HepG2 (cell line): ENCODE measurements around the gene C16orf89. TPM values are rescaled to one million over a fixed set of nuclear protein-coding genes. Genes with fewer than 3 reads are reported as not detected.

ENCODE experiments used
- AHR ChIP-seq: IDR thresholded peaks from 2 replicates; pipeline ENCODE4 v1.6.1; 2018; ENCODE audit warnings: missing genetic modification reagents, missing compliant biosample characterization
- ATM ChIP-seq: fragments of 450-650 bp; IDR thresholded peaks from 2 replicates; pipeline ENCODE4 v1.7.1; 2017; ENCODE audit warnings: mild to moderate bottlenecking, borderline replicate concordance
- GATAD2A ChIP-seq: IDR thresholded peaks from 2 replicates; pipeline ENCODE4 v1.6.1; 2016
- HDAC2 ChIP-seq: sonication (generic); formaldehyde crosslinking; IDR thresholded peaks from 2 replicates; pipeline ENCODE4 v1.4.0; 2020; ENCODE audit warnings: missing genetic modification reagents
- HNRNPUL1 ChIP-seq: fragments of 200-400 bp; formaldehyde crosslinking; IDR thresholded peaks from 2 replicates; pipeline ENCODE4 v1.6.1; 2017; ENCODE audit warnings: low read depth, mild to moderate bottlenecking, low read length, moderate library complexity
- KLF12 ChIP-seq: sonication (generic); formaldehyde crosslinking; IDR thresholded peaks from 2 replicates; pipeline ENCODE4 v1.4.0; 2020; ENCODE audit warnings: missing genetic modification reagents, borderline replicate concordance
- NBN ChIP-seq: fragments of 450-650 bp; conservative IDR thresholded peaks from 2 replicates; pipeline ENCODE4 v1.6.1; 2017
- NKX3-1 ChIP-seq: sonication (generic); formaldehyde crosslinking; IDR thresholded peaks from 2 replicates; pipeline ENCODE4 v1.5.0; 2020; ENCODE audit warnings: missing genetic modification reagents
- SIX1 ChIP-seq: sonication (generic); formaldehyde crosslinking; IDR thresholded peaks from 2 replicates; pipeline ENCODE4 v1.4.0; 2020; ENCODE audit warnings: missing genetic modification reagents, borderline replicate concordance
- TCF7 ChIP-seq: sonication (generic); IDR thresholded peaks from 2 replicates; pipeline ENCODE4 v1.6.1; 2016; ENCODE audit warnings: antibody characterized with exemption, low read depth
- THAP7 ChIP-seq: sonication (generic); formaldehyde crosslinking; IDR thresholded peaks from 2 replicates; pipeline ENCODE4 v1.8.1; 2023; ENCODE audit warnings: mild to moderate bottlenecking, missing genetic modification reagents
- TRAFD1 ChIP-seq: sonication (generic); formaldehyde crosslinking; IDR thresholded peaks from 2 replicates; pipeline ENCODE4 v1.5.1; 2020; ENCODE audit warnings: missing genetic modification reagents, mild to moderate bottlenecking, borderline replicate concordance
- ZC3H4 ChIP-seq: sonication (generic); formaldehyde crosslinking; IDR thresholded peaks from 2 replicates; pipeline ENCODE4 v1.4.0; 2020; ENCODE audit warnings: missing genetic modification reagents, borderline replicate concordance
- ZEB1 ChIP-seq: IDR thresholded peaks from 2 replicates; pipeline ENCODE4 v1.6.1; 2012; ENCODE audit warnings: mild to moderate bottlenecking, low read depth, inconsistent platforms; ENCODE audit not compliant: insufficient replicate concordance
- ZFP1 ChIP-seq: IDR thresholded peaks from 2 replicates; pipeline ENCODE4 v1.6.1; 2016
- ZKSCAN8 ChIP-seq: IDR thresholded peaks from 2 replicates; pipeline ENCODE4 v1.6.1; 2016; ENCODE audit warnings: borderline replicate concordance, missing genetic modification reagents, missing compliant biosample characterization
- ZMYM2 ChIP-seq: sonication (generic); formaldehyde crosslinking; IDR thresholded peaks from 2 replicates; pipeline ENCODE4 v1.8.0; 2022; ENCODE audit warnings: mild to moderate bottlenecking, missing genetic modification reagents
- ZNF18 ChIP-seq: sonication (generic); formaldehyde crosslinking; IDR thresholded peaks from 2 replicates; pipeline ENCODE4 v1.8.0; 2022; ENCODE audit warnings: mild to moderate bottlenecking, missing genetic modification reagents; ENCODE audit not compliant: insufficient replicate concordance
- ZNF382 ChIP-seq: sonication (generic); formaldehyde crosslinking; IDR thresholded peaks from 2 replicates; pipeline ENCODE4 v1.5.0; 2020; ENCODE audit warnings: missing genetic modification reagents, mild to moderate bottlenecking, borderline replicate concordance
- ZNF430 ChIP-seq: sonication (generic); formaldehyde crosslinking; IDR thresholded peaks from 2 replicates; pipeline ENCODE4 v1.9.0; 2021; ENCODE audit warnings: mild to moderate bottlenecking, missing genetic modification reagents
- ZNF451 ChIP-seq: sonication (generic); formaldehyde crosslinking; IDR thresholded peaks from 2 replicates; pipeline ENCODE4 v1.5.0; 2020; ENCODE audit warnings: mild to moderate bottlenecking, missing genetic modification reagents
- ZNF513 ChIP-seq: sonication (generic); formaldehyde crosslinking; conservative IDR thresholded peaks from 2 replicates; pipeline ENCODE4 v1.5.0; 2020; ENCODE audit warnings: missing genetic modification reagents
- ZNF614 ChIP-seq: IDR thresholded peaks from 2 replicates; pipeline ENCODE4 v1.6.1; 2018; ENCODE audit warnings: missing biosample characterization, missing genetic modification reagents, inconsistent platforms, borderline replicate concordance
- ZNF674 ChIP-seq: sonication (generic); formaldehyde crosslinking; IDR thresholded peaks from 2 replicates; pipeline ENCODE4 v1.5.0; 2020; ENCODE audit warnings: low read depth, mild to moderate bottlenecking, missing genetic modification reagents
- ZNF724P ChIP-seq: sonication (generic); formaldehyde crosslinking; IDR thresholded peaks from 2 replicates; pipeline ENCODE4 v1.8.0; 2022; ENCODE audit warnings: missing genetic modification reagents, borderline replicate concordance
- ZNF782 ChIP-seq: sonication (generic); formaldehyde crosslinking; IDR thresholded peaks from 2 replicates; pipeline ENCODE4 v1.4.0; 2020; ENCODE audit warnings: missing genetic modification reagents, mild to moderate bottlenecking, borderline replicate concordance
- ZNF83 ChIP-seq: sonication (generic); formaldehyde crosslinking; IDR thresholded peaks from 2 replicates; pipeline ENCODE4 v1.4.0; 2020; ENCODE audit warnings: missing genetic modification reagents, mild to moderate bottlenecking, borderline replicate concordance
- ZSCAN29 ChIP-seq: sonication (generic); formaldehyde crosslinking; conservative IDR thresholded peaks from 2 replicates; pipeline ENCODE4 v1.4.0; 2020; ENCODE audit warnings: mild to moderate bottlenecking, missing genetic modification reagents
- polyA plus RNA-seq, 8 experiments: library from polyadenylated mRNA; depleted of rRNA in 3 of 8; stranded (reverse) in 7 of 8; unstranded in 1 of 8; fragments of >200 nt; fragmentation: Illumina TruSeq in 4 of 8; extraction: Trizol in 4 of 8; gene quantifications; 2 replicates each; pipeline versions ENCODE4 v1.2.1 to v1.2.3, GENCODE V29; 2011 to 2016; ENCODE audit warnings: low read depth in 4 of 8, missing spikeins in 1 of 8, mixed read lengths in 1 of 8; ENCODE audit not compliant: insufficient read depth in 1 of 8
- total RNA-seq, 5 experiments: library from RNA; depleted of rRNA; stranded (reverse); fragments of >200 nt; fragmentation: Illumina TruSeq; extraction: Trizol; gene quantifications; 2 replicates each; pipeline ENCODE4 v1.2.3, GENCODE V29; 2016; ENCODE audit warnings: low read depth in 1 of 5

The C16orf89 gene
- total and polyA plus RNA-seq, 2 of the 13 experiments (the other 11 are each of a cell fraction or from before 2014, with no cell fraction given): 1.9 to 3.4 TPM

- TF ChIP-seq TRAFD1 (CRISPR knock-in tag): no peak
- no peak for TF ChIP-seq HDAC2 (CRISPR knock-in tag)
- TF ChIP-seq THAP7 (CRISPR knock-in tag): no peak
- TF ChIP-seq ZSCAN29 (CRISPR knock-in tag): 0 out of 2 replicates have a peak, but pooled peaks have one; percentile 34
- TF ChIP-seq ZNF513 (CRISPR knock-in tag): no peak
- TF ChIP-seq ZNF382 (CRISPR knock-in tag): no peak
- TF ChIP-seq NBN: no peak
- TF ChIP-seq KLF12 (CRISPR knock-in tag): no peak
- no peak for TF ChIP-seq SIX1
- TF ChIP-seq ZKSCAN8 (CRISPR knock-in tag): 0 out of 2 replicates have a peak, but pooled peaks have one; percentile 33
- no peak for TF ChIP-seq ZNF724P (CRISPR knock-in tag)
- TF ChIP-seq ZC3H4 (CRISPR knock-in tag): no peak
- no peak for TF ChIP-seq HNRNPUL1
- peak; percentile 19; the same call in 1 of the 2 replicates for TF ChIP-seq GATAD2A (CRISPR knock-in tag)
- TF ChIP-seq ZNF430 (CRISPR knock-in tag): no peak
- no peak for TF ChIP-seq ZNF18 (CRISPR knock-in tag)
- TF ChIP-seq AHR (CRISPR knock-in tag): no peak
- TF ChIP-seq ATM: no peak
- TF ChIP-seq NKX3-1 (CRISPR knock-in tag): no peak
- no peak for TF ChIP-seq ZNF674 (CRISPR knock-in tag)
- no peak for TF ChIP-seq ZFP1 (CRISPR knock-in tag)
- no peak for TF ChIP-seq TCF7
- no peak for TF ChIP-seq ZEB1
- TF ChIP-seq ZNF782 (CRISPR knock-in tag): no peak
- no peak for TF ChIP-seq ZNF451 (CRISPR knock-in tag)
- no peak for TF ChIP-seq ZMYM2 (CRISPR knock-in tag)
- TF ChIP-seq ZNF83 (CRISPR knock-in tag): 0 out of 2 replicates have a peak, but pooled peaks have one; percentile 34
- no peak for TF ChIP-seq ZNF614 (CRISPR knock-in tag)
Observed at GRCh38 chr16:5042574-5043171, 23.1 kb downstream of the C16orf89 start (continued).
